Measurements from ENCODE around the gene LENG8. TPM values are rescaled to one million over a fixed set of nuclear protein-coding genes. Genes with fewer than 3 reads are reported as not detected.

LENG8 gene
- total RNA-seq, 1 experiment from 2014 or later: 238 TPM

DNA sequence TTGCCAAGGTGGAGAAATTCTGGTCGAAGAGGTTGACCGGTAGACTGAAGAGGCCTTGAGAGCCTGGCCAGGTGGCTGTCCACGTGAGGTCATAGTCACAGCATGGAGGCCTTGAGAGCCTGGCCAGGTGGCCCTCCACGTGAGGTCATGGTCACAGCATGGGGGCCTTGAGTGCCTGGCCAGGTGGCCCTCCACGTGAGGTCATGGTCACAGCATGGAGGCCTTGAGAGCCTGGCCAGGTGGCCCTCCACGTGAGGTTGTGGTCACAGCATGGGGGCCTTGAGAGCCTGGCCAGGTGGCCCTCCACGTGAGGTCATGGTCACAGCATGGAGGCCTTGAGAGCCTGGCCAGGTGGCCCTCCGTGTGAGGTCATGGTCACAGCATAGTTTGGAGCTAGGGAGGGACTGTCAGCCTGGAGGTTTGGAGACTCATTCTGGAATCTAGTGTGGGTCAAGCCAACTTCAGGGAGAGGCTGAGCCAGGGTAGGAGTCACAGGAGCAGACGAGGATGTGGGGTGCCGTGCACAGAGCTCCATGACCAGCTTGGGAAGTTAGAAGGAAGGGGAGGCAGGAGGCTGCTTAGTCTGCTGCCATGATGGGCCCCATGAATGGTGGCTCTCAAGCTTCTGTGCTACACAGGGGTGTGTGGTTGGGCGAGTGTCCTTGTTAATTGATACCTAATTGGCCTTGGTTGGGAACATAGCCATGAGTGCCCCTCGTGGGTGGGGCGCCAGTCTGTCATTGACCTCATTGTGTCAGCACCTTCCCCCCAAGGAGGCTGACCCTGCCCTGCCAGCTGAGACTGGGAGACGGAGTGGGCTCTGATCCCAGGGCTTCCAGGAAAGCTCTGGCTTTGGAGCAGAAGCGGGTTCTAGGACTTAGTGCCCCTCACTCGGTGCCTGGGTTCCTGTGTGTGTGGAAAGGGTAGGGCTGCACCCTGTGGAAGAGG lies 10.6 kb downstream of the LENG8 start:
- no peaks in the 10 kb centered on the region for H3K9me3 Mint-ChIP-seq (ENCODE audit: unreplicated experiment)
- TF ChIP-seq, protein P1, sequence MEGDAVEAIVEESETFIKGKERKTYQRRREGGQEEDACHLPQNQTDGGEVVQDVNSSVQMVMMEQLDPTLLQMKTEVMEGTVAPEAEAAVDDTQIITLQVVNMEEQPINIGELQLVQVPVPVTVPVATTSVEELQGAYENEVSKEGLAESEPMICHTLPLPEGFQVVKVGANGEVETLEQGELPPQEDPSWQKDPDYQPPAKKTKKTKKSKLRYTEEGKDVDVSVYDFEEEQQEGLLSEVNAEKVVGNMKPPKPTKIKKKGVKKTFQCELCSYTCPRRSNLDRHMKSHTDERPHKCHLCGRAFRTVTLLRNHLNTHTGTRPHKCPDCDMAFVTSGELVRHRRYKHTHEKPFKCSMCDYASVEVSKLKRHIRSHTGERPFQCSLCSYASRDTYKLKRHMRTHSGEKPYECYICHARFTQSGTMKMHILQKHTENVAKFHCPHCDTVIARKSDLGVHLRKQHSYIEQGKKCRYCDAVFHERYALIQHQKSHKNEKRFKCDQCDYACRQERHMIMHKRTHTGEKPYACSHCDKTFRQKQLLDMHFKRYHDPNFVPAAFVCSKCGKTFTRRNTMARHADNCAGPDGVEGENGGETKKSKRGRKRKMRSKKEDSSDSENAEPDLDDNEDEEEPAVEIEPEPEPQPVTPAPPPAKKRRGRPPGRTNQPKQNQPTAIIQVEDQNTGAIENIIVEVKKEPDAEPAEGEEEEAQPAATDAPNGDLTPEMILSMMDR (IDR thresholded peaks at IDR 0.05; ENCODE audit: unreplicated experiment): no peak
- H3K4me3 Mint-ChIP-seq (ENCODE audit: unreplicated experiment): peak overlapping the region; percentile 56
- ChIA-PET POLR2A (interaction anchor here (6.8 kb wide), 1 partner anchor 10 kb away, joined by 157 read pairs; the partner anchor contains the start of gene LENG8), CTCF (interaction anchor here (1.0 kb wide), 1 partner anchor 9 kb away, joined by 3 read pairs; no protein-coding TSS in a partner anchor)
- DNase-seq (ENCODE audit: unreplicated experiment): no peak
- BruUV-seq (replicated peaks): no TSS peak
- no peaks in the 10 kb centered on the region for H3K27me3 Mint-ChIP-seq (ENCODE audit: insufficient read depth, unreplicated experiment)
- intact Hi-C loops (cut with micrococcal nuclease): loop anchor here (5.0 kb wide), 1 partner anchor 1683 kb away; the partner anchor contains the start of gene ZNF444
- peaks cover 84% of the 10 kb centered on the region for H3K36me3 Mint-ChIP-seq (ENCODE audit: insufficient read depth, unreplicated experiment)
- H3K27ac Mint-ChIP-seq (ENCODE audit: low read depth, unreplicated experiment): no peak overlapping the region
- peaks cover 16% of the 10 kb centered on the region for H3K4me1 Mint-ChIP-seq (ENCODE audit: insufficient read depth, unreplicated experiment)

DNA sequence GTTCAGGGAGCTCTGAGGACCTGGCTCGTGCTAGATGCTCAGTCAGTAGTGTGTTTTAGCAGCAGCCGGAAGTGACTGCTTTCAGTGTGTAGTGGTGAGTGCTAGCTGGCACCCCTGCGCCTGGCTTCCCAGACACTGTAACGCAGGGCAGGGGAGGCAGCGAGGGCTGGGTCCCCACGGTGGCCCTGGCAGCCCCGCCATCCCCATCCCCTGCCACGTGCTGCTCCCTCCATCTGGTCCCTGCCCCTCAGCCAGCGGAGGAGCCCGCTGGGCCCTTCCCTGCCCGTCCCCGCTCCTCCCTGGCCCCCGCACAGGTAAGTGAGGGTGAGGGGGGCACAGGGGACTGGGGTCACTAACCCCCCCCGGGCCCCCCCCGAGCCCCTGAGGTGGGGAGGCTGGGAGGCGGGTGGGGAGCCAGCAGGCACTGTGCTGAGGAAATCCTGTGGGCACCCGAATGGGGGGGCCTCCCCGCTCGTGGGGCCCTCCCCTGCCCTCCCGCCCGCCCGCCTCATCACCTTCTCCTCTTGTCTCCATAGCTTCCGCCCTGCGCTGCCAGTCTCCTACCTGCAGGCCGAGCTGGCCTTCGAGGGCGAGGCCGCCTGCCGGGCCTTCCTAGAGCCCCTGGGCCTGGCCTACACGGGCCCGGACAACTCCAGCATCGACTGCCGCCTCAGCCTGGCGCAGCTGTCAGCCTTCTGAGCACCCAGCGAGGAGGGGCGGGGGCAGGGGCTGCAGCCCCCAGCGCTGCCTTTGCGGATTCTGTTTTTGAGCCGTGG lies 11.4 kb downstream of the LENG8 start:
- no peak for DNase-seq (ENCODE audit: unreplicated experiment)
- Mint-ChIP-seq H3K4me3 (ENCODE audit: unreplicated experiment) (no peak overlapping the region), H3K36me3 (ENCODE audit: insufficient read depth, unreplicated experiment) (peaks cover 75% of the 10 kb centered on the region), H3K27me3 (ENCODE audit: insufficient read depth, unreplicated experiment) (no peaks in the 10 kb centered on the region), H3K9me3 (ENCODE audit: unreplicated experiment) (no peaks in the 10 kb centered on the region), H3K4me1 (ENCODE audit: insufficient read depth, unreplicated experiment) (peaks cover 16% of the 10 kb centered on the region), H3K27ac (ENCODE audit: low read depth, unreplicated experiment) (no peak overlapping the region)
- CTCF ChIA-PET: no interaction called here
- TF ChIP-seq, protein P1 (IDR thresholded peaks at IDR 0.05; ENCODE audit: unreplicated experiment): no peak
- intact Hi-C loops (cut with micrococcal nuclease): loop anchor here (5.0 kb wide), 1 partner anchor 1682 kb away; the partner anchor contains the start of gene ZNF444
- POLR2A ChIA-PET: interaction anchor here (2.0 to 6.8 kb wide), 2 partner anchors 8 to 11 kb away, joined by 4 to 157 read pairs; partner anchors contain the start of gene LENG8
- BruUV-seq (replicated peaks): no TSS peak

DNA sequence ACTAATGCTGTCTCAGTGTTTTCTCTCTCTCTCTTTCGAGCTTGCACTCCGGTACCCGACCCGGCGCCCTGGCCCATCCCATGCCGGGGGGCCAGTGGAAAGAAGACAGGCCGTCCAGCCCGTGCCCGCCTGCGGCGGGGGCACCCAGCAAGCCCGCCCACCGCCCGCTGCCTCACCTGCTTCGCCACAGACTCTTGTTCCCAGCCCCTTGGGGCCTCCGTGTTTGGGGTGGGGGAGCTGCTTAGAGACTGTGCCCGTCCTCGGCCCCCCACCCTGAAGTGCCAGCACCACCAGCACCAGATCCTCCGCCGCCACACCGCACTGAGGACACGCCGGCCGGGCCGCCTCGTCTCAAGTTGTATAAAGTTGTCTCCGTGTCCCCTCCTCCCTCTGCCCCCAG lies 12.2 kb downstream of the LENG8 start:
- Mint-ChIP-seq H3K9me3 (ENCODE audit: unreplicated experiment) (no peaks in the 10 kb centered on the region), H3K27ac (ENCODE audit: low read depth, unreplicated experiment) (peak overlapping the region; percentile 27), H3K4me3 (ENCODE audit: unreplicated experiment) (peak overlapping the region; percentile 84), H3K4me1 (ENCODE audit: insufficient read depth, unreplicated experiment) (peaks cover 16% of the 10 kb centered on the region), H3K27me3 (ENCODE audit: insufficient read depth, unreplicated experiment) (no peaks in the 10 kb centered on the region), H3K36me3 (ENCODE audit: insufficient read depth, unreplicated experiment) (peaks cover 67% of the 10 kb centered on the region)
- ChIA-PET CTCF (no interaction called here), POLR2A (interaction anchor here (2.0 to 6.8 kb wide), 2 partner anchors 9 to 12 kb away, joined by 4 to 157 read pairs; partner anchors contain the start of gene LENG8)
- DNase-seq (ENCODE audit: unreplicated experiment): no peak
- intact Hi-C loops (cut with micrococcal nuclease): loop anchor here (5.0 kb wide), 1 partner anchor 1681 kb away; the partner anchor contains the start of gene ZNF444
- BruUV-seq (replicated peaks): TSS peak; percentile 9
- TF ChIP-seq, protein P1 (IDR thresholded peaks at IDR 0.05; ENCODE audit: unreplicated experiment): no peak

Data from MCF 10A (cell line).